MCF 10A (cell line): ENCODE data around the gene CMTM4. TPM values are rescaled to one million over a fixed set of nuclear protein-coding genes. Genes with fewer than 3 reads are reported as not detected.

Experiments used
- BruUV-seq: library from RNA; stranded (reverse); fragments of 400-500 nt; replicated peaks from 2 replicates; lab custom pipeline; 2021; lab: Mats Ljungman, UMichigan
- CTCF ChIA-PET: fragments of 300-600 bp; sonication (Branson Sonifier 250); formaldehyde crosslinking; extraction: SDS; loops from one replicate; lab custom pipeline; 2021; ENCODE audit warnings: antibody characterized with exemption, inconsistent platforms; lab: Yijun Ruan, JAX
- POLR2A ChIA-PET: fragments of 300-600, 350-650 bp; sonication (Branson Sonifier 250); formaldehyde crosslinking; extraction: SDS; loops from one replicate; lab custom pipeline; 2020; ENCODE audit warnings: antibody characterized with exemption, inconsistent platforms; lab: Yijun Ruan, JAX
- DNase-seq: peaks from one replicate; pipeline ENCODE4 v3.0.0-alpha.2; 2018; ENCODE audit not compliant: unreplicated experiment
- H3K27ac Mint-ChIP-seq: one replicate; pipeline ENCODE4 v1.8.0; 2022; ENCODE audit warnings: mild to moderate bottlenecking, low read depth, mixed read lengths; ENCODE audit not compliant: unreplicated experiment
- H3K27me3 Mint-ChIP-seq: one replicate; pipeline ENCODE4 v1.8.0; 2022; ENCODE audit warnings: mixed read lengths; ENCODE audit not compliant: insufficient read depth, unreplicated experiment
- H3K36me3 Mint-ChIP-seq: one replicate; pipeline ENCODE4 v1.8.0; 2022; ENCODE audit warnings: mild to moderate bottlenecking, moderate library complexity, mixed read lengths; ENCODE audit not compliant: insufficient read depth, unreplicated experiment
- H3K4me1 Mint-ChIP-seq: one replicate; pipeline ENCODE4 v1.8.0; 2022; ENCODE audit warnings: mixed read lengths; ENCODE audit not compliant: insufficient read depth, unreplicated experiment
- H3K4me3 Mint-ChIP-seq: one replicate; pipeline ENCODE4 v1.8.0; 2022; ENCODE audit warnings: mild to moderate bottlenecking, moderate library complexity, mixed read lengths; ENCODE audit not compliant: unreplicated experiment
- H3K9me3 Mint-ChIP-seq: one replicate; pipeline ENCODE4 v1.8.0; 2022; ENCODE audit warnings: mixed read lengths; ENCODE audit not compliant: unreplicated experiment
- CTCF ChIP-seq: fragments of 200-600 bp; IDR thresholded peaks from one replicate; pipeline ENCODE4 v1.8.0; 2022; ENCODE audit warnings: antibody characterized with exemption, mild to moderate bottlenecking; ENCODE audit not compliant: unreplicated experiment
- intact Hi-C: fragments of 100-400 bp; cut with micrococcal nuclease; formaldehyde crosslinking; loops from 2 replicates; pipeline ENCODE4 v1.14.1; 2022
- total RNA-seq: library from RNA; stranded (reverse); gene quantifications from 2 replicates; pipeline ENCODE4 v1.2.3, GENCODE V29; 2022

Gene CMTM4
- total RNA-seq, 1 experiment from 2014 or later = 27.2 TPM

GRCh38 chr16:66651474-66651765 lies 45.1 kb downstream of the CMTM4 start:
- peaks cover 39% of the 10 kb centered on the region for H3K4me1 Mint-ChIP-seq
- H3K9me3 Mint-ChIP-seq = no peaks in the 10 kb centered on the region
- no peaks in the 10 kb centered on the region for H3K27me3 Mint-ChIP-seq
- H3K36me3 Mint-ChIP-seq = peaks cover 7% of the 10 kb centered on the region
- intact Hi-C loops = loop anchor here (1.0 kb wide), 1 partner anchor 43 kb away; no protein-coding TSS in a partner anchor
- POLR2A ChIA-PET = interaction anchor here (0.8 to 2.9 kb wide), 8 partner anchors 10 to 222 kb away, joined by 3 to 25 read pairs (median 4); no protein-coding TSS in a partner anchor
- BruUV-seq = no TSS peak
- no peak overlapping the region for H3K27ac Mint-ChIP-seq
- no peak for DNase-seq
- H3K4me3 Mint-ChIP-seq = no peak overlapping the region
- CTCF ChIA-PET = interaction anchor here (0.6 to 4.3 kb wide), 32 partner anchors 7 to 904 kb away, joined by 3 to 102 read pairs (median 6); partner anchors contain the start of genes CMTM2 and DYNC1LI2
- no peak for TF ChIP-seq CTCF

GRCh38 chr16:66650707-66651473 lies 45.7 kb downstream of the CMTM4 start:
- intact Hi-C loops = loop anchor here (1.0 kb wide), 1 partner anchor 43 kb away; no protein-coding TSS in a partner anchor

GRCh38 chr16:66649636-66650205 lies 46.8 kb downstream of the CMTM4 start:
- TF ChIP-seq CTCF = no peak
- Mint-ChIP-seq H3K4me3 (no peak overlapping the region), H3K36me3 (peaks cover 7% of the 10 kb centered on the region), H3K4me1 (peaks cover 39% of the 10 kb centered on the region), H3K27me3 (no peaks in the 10 kb centered on the region), H3K9me3 (no peaks in the 10 kb centered on the region), H3K27ac (peak overlapping the region; percentile 0)
- POLR2A ChIA-PET = interaction anchor here (0.7 to 2.9 kb wide), 5 partner anchors 11 to 247 kb away, joined by 3 to 25 read pairs (median 4); no protein-coding TSS in a partner anchor
- no peak for DNase-seq
- BruUV-seq = no TSS peak
- CTCF ChIA-PET = interaction anchor here (0.7 to 4.3 kb wide), 22 partner anchors 9 to 223 kb away, joined by 3 to 102 read pairs (median 4); no protein-coding TSS in a partner anchor
- intact Hi-C loops = no loop called here

More at GRCh38 chr16:66650707-66651473, 45.7 kb downstream of the CMTM4 start:
- no peaks in the 10 kb centered on the region for H3K27me3 Mint-ChIP-seq
- peak; percentile 84 for DNase-seq
- ChIA-PET POLR2A (interaction anchor here (0.7 to 2.9 kb wide), 10 partner anchors 10 to 222 kb away, joined by 3 to 25 read pairs (median 5); no protein-coding TSS in a partner anchor), CTCF (interaction anchor here (0.5 to 4.3 kb wide), 52 partner anchors 8 to 905 kb away, joined by 3 to 102 read pairs (median 4); partner anchors contain the start of genes CMTM2, CMTM4 and DYNC1LI2)
- peak; percentile 90 for TF ChIP-seq CTCF
- peak overlapping the region; percentile 64 for H3K27ac Mint-ChIP-seq
- peaks cover 39% of the 10 kb centered on the region for H3K4me1 Mint-ChIP-seq
- H3K36me3 Mint-ChIP-seq = peaks cover 7% of the 10 kb centered on the region
- no TSS peak for BruUV-seq
- peak overlapping the region; percentile 50 for H3K4me3 Mint-ChIP-seq
- H3K9me3 Mint-ChIP-seq = no peaks in the 10 kb centered on the region

GRCh38 chr16:66649167-66649566 lies 47.4 kb downstream of the CMTM4 start:
- Mint-ChIP-seq H3K27ac (peak overlapping the region; percentile 0), H3K36me3 (peaks cover 3% of the 10 kb centered on the region), H3K4me3 (no peak overlapping the region), H3K9me3 (no peaks in the 10 kb centered on the region), H3K4me1 (peaks cover 33% of the 10 kb centered on the region), H3K27me3 (no peaks in the 10 kb centered on the region)
- DNase-seq = no peak
- ChIA-PET CTCF (interaction anchor here (0.8 to 2.2 kb wide), 10 partner anchors 8 to 304 kb away, joined by 3 to 9 read pairs (median 4); no protein-coding TSS in a partner anchor), POLR2A (interaction anchor here (0.7 to 2.4 kb wide), 3 partner anchors 11 to 248 kb away, joined by 4 to 9 read pairs (median 4); no protein-coding TSS in a partner anchor)
- intact Hi-C loops = no loop called here
- BruUV-seq = no TSS peak
- TF ChIP-seq CTCF = no peak
